HCT116 (cell line): Measurements from ENCODE around the gene POU2AF1. TPM values are rescaled to one million over a fixed set of nuclear protein-coding genes. Genes with fewer than 3 reads are reported as not detected.
"Not testable (repeated sequence)": the region's sequence is repeated elsewhere in the genome, so short reads cannot be mapped to it uniquely, and the experiment has no call there.

Experiments
- ATAC-seq: fragments of 200-7000 bp; cut with Tn5 transposase; 2 replicates; pipeline ENCODE4 v1.9.1; 2020; ENCODE audit warnings: mild to moderate bottlenecking, moderate library complexity
- BruUV-seq: library from RNA; stranded (reverse); fragments of 400-500 nt; replicated peaks from 2 replicates; lab custom pipeline; 2021; lab: Mats Ljungman, UMichigan
- CTCF ChIA-PET: fragments of 300-600 bp; sonication (Branson Sonifier 250); formaldehyde crosslinking; loops from one replicate; lab custom pipeline; 2021; ENCODE audit warnings: antibody characterized with exemption; lab: Charles Lee
- POLR2A ChIA-PET: fragments of 300-600, 350-600 bp; sonication (Branson Sonifier 250); formaldehyde crosslinking; loops from one replicate; lab custom pipeline; 2021; ENCODE audit warnings: antibody characterized with exemption; lab: Charles Lee
- RAD21 ChIA-PET, 2 experiments: fragments of 300-600 bp; sonication (Branson Sonifier 250); formaldehyde crosslinking; loops; one replicate each; lab custom pipeline; 2023; ENCODE audit warnings: low total read pairs in 2 of 2; ENCODE audit not compliant: uncharacterized antibody in 2 of 2, unreplicated experiment in 2 of 2, low non-redundant PET in 1 of 2; lab: Charles Lee
- DNase-seq: peaks from one replicate; pipeline ENCODE4 v3.0.0-alpha.2; 2010; ENCODE audit warnings: low read depth, low spot score
- H2AFZ ChIP-seq: fragments of 200-600 bp; shearing (Covaris generic), sonication (generic); 2 replicates; pipeline ENCODE4 v1.6.1; 2017; ENCODE audit warnings: low read depth, mixed run types, mixed read lengths, antibody characterized with exemption, low read length; ENCODE audit not compliant: poor library complexity, severe bottlenecking
- H3K27ac ChIP-seq: 2 replicates; pipeline ENCODE4 v1.5.1; 2012; ENCODE audit warnings: low read depth, low read length
- H3K27me3 ChIP-seq: fragments of 200-600 bp; sonication (generic); 2 replicates; pipeline ENCODE4 v1.6.1; 2016; ENCODE audit warnings: mixed run types, low read length, mixed read lengths; ENCODE audit not compliant: insufficient read depth
- H3K36me3 ChIP-seq, 2 experiments: fragments of 200-500 bp in 1 of 2; fragments of 200-600 bp in 1 of 2; sonication (Bioruptor generic) in 1 of 2; sonication (generic) in 1 of 2; 2 replicates each; pipeline versions ENCODE4 v1.5.1 to v1.6.1; 2014 to 2016; ENCODE audit warnings: low read length in 2 of 2, inconsistent platforms in 1 of 2, mixed read lengths in 1 of 2, mixed run types in 1 of 2; ENCODE audit not compliant: insufficient read depth in 2 of 2, control insufficient read depth in 1 of 2
- H3K4me1 ChIP-seq, 2 experiments: fragments of 200-600 bp in 1 of 2; sonication (generic) in 1 of 2; 2 replicates each; pipeline versions ENCODE4 v1.5.1 to v1.6.1; 2012 to 2017; ENCODE audit warnings: low read length in 2 of 2, inconsistent platforms in 1 of 2, mild to moderate bottlenecking in 1 of 2, mixed read lengths in 1 of 2, mixed run types in 1 of 2, moderate library complexity in 1 of 2; ENCODE audit not compliant: insufficient read depth in 2 of 2, control insufficient read depth in 1 of 2
- H3K4me2 ChIP-seq: fragments of 200-600 bp; sonication (generic); 2 replicates; pipeline ENCODE4 v1.6.1; 2017; ENCODE audit warnings: mixed run types, low read length, mixed read lengths
- H3K4me3 ChIP-seq, 2 experiments: fragments of 200-600 bp in 1 of 2; sonication (generic) in 1 of 2; replicated peaks in 1 of 2; 2 replicates each; pipeline ENCODE4 v1.5.1; 2011 to 2016; ENCODE audit warnings: low read length in 2 of 2, control low read depth in 1 of 2, low read depth in 1 of 2, mild to moderate bottlenecking in 1 of 2, mixed read lengths in 1 of 2, mixed run types in 1 of 2
- H3K79me2 ChIP-seq: fragments of 200-600 bp; sonication (generic); 2 replicates; pipeline ENCODE4 v1.6.1; 2017; ENCODE audit warnings: mild to moderate bottlenecking, mixed run types, low read length, moderate library complexity, mixed read lengths; ENCODE audit not compliant: insufficient read depth
- H3K9ac ChIP-seq: fragments of 200-600 bp; sonication (generic); 2 replicates; pipeline ENCODE4 v1.6.1; 2016; ENCODE audit warnings: low read length, mixed read lengths
- H3K9me2 ChIP-seq: fragments of 200-600 bp; sonication (generic), shearing (Covaris generic); 2 replicates; pipeline ENCODE4 v1.6.1; 2017; ENCODE audit warnings: mixed run types, mild to moderate bottlenecking, moderate library complexity; ENCODE audit not compliant: insufficient read depth
- H3K9me3 ChIP-seq, 2 experiments: fragments of 200-500 bp in 1 of 2; fragments of 200-600 bp in 1 of 2; sonication (Bioruptor generic) in 1 of 2; sonication (generic) in 1 of 2; 2 replicates each; pipeline ENCODE4 v1.6.1; 2014 to 2017; ENCODE audit warnings: low read length in 2 of 2, mixed read lengths in 2 of 2, inconsistent platforms in 1 of 2, low read depth in 1 of 2, mild to moderate bottlenecking in 1 of 2, mixed run types in 1 of 2, moderate library complexity in 1 of 2; ENCODE audit not compliant: control insufficient read depth in 1 of 2, insufficient read depth in 1 of 2
- H4K20me1 ChIP-seq: fragments of 200-600 bp; sonication (generic), shearing (Covaris generic); 2 replicates; pipeline ENCODE4 v1.6.1; 2017; ENCODE audit warnings: mixed run types, mild to moderate bottlenecking, moderate library complexity; ENCODE audit not compliant: insufficient read depth
- ATF3 ChIP-seq: IDR thresholded peaks from 2 replicates; pipeline ENCODE4 v1.6.1; 2012
- EGR1 ChIP-seq: IDR thresholded peaks from 2 replicates; pipeline ENCODE4 v1.6.1; 2012; ENCODE audit warnings: low read depth
- ELF1 ChIP-seq: IDR thresholded peaks from 2 replicates; pipeline ENCODE4 v1.6.1; 2012; ENCODE audit warnings: low read depth, borderline replicate concordance
- EZH2 ChIP-seq: fragments of 200-600 bp; sonication (generic); IDR thresholded peaks from 2 replicates; pipeline ENCODE4 v1.6.1; 2017; ENCODE audit warnings: antibody characterized with exemption, mixed run types
- FOSL1 ChIP-seq: IDR thresholded peaks from 2 replicates; pipeline ENCODE4 v1.6.1; 2012; ENCODE audit warnings: low read depth
- MAX ChIP-seq: IDR thresholded peaks from 2 replicates; pipeline ENCODE4 v1.6.1; 2012
- POLR2AphosphoS5 ChIP-seq: IDR thresholded peaks from 2 replicates; pipeline ENCODE4 v1.6.1; 2011; ENCODE audit warnings: mild to moderate bottlenecking, low read depth, low read length, moderate library complexity
- SP1 ChIP-seq: IDR thresholded peaks from 2 replicates; pipeline ENCODE4 v1.6.1; 2012; ENCODE audit warnings: low read depth
- SRF ChIP-seq: IDR thresholded peaks from 2 replicates; pipeline ENCODE4 v1.6.1; 2012; ENCODE audit warnings: low read depth
- TCF7L2 ChIP-seq: IDR thresholded peaks from 2 replicates; pipeline ENCODE4 v1.7.0; 2011; ENCODE audit warnings: borderline replicate concordance, inconsistent platforms; ENCODE audit not compliant: insufficient read depth, insufficient read length; ENCODE audit errors: extremely low read depth
- YY1 ChIP-seq: IDR thresholded peaks from 2 replicates; pipeline ENCODE4 v1.6.1; 2011; ENCODE audit warnings: low read length, low read depth, moderate library complexity, mild to moderate bottlenecking; ENCODE audit not compliant: insufficient replicate concordance; ENCODE audit errors: extremely low read depth
- ZBTB33 ChIP-seq: IDR thresholded peaks from 2 replicates; pipeline ENCODE4 v1.6.1; 2011; ENCODE audit warnings: mild to moderate bottlenecking, low read length, moderate library complexity; ENCODE audit not compliant: insufficient replicate concordance; ENCODE audit errors: extremely low read depth
- ZFX ChIP-seq: fragments of 450-650 bp; IDR thresholded peaks from 2 replicates; pipeline ENCODE4 v1.6.1; 2017
- ZNF274 ChIP-seq: fragments of 200-500 bp; sonication (Bioruptor generic); IDR thresholded peaks from 2 replicates; pipeline ENCODE4 v1.6.1; 2014; ENCODE audit warnings: mild to moderate bottlenecking, low read depth, low read length, inconsistent platforms
- intact Hi-C: fragments of 100-400 bp; cut with micrococcal nuclease; formaldehyde crosslinking; loops from 2 replicates; pipeline ENCODE4 v1.10.0; 2022
- total RNA-seq: library from RNA; stranded (reverse); gene quantifications from one replicate; pipeline ENCODE4 v1.2.1, GENCODE V29; 2021; ENCODE audit not compliant: unreplicated experiment
- TF ChIP-seq, protein P1 (sequence below), 3 experiments: fragments of 200-600 bp in 1 of 3; sonication (generic) in 1 of 3; IDR thresholded peaks in 2 of 3; conservative IDR thresholded peaks in 1 of 3; 2 replicates each; pipeline ENCODE4 v1.5.1; 2012 to 2017; ENCODE audit warnings: low read depth in 2 of 3, low read length in 2 of 3, antibody characterized with exemption in 1 of 3, borderline replicate concordance in 1 of 3, control low read depth in 1 of 3, mild to moderate bottlenecking in 1 of 3, mixed read lengths in 1 of 3, mixed run types in 1 of 3, moderate library complexity in 1 of 3; ENCODE audit not compliant: insufficient read depth in 1 of 3

POU2AF1 gene
- total RNA-seq, 1 experiment from 2014 or later: 0.17 TPM

DNA sequence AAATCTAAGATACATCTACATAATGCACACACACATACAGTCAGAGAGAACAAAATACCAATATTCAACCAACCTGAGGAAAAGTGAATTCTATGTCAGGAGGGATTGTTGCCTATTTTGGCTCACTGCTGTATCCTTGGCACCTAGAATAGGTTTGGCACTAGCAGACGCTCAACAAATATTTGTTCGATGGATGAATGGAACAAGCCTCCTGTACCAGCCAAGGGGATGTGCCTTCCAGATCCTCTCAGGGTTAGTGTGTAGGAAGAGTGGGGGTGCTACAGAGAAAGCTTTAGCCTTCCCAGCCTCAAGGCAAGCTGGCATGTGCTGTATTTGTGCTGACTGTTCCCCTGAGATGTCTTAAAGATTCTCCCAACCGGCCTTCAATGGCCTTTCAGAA, 23.3 kb upstream of the POU2AF1 start (continued):
- no peak for TF ChIP-seq MAX
- TF ChIP-seq ATF3: no peak
- TF ChIP-seq SRF: no peak
- no peak for TF ChIP-seq ZFX
- TF ChIP-seq POLR2AphosphoS5: no peak
- no peak for TF ChIP-seq TCF7L2
- TF ChIP-seq ZNF274: no peak
- TF ChIP-seq YY1: no peak

DNA sequence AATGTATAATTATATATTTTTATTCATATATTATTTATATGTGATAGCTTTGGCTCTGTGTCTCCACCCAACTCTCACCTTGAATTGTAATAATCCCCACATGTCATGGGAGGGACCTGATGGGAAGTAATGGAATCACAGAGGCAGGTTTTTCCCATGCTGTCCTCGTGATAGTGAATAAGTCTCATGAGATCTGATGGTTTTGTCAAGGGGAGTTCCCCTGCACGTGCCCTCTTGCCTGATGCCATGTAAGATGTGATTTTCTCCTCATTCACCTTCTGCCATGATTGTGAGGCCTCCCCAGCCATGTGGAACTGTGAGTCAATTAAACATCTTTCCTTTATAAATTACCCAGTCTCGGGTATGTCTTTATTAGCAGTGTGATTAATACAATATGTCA, 22.9 kb upstream of the POU2AF1 start:
- H3K4me1 ChIP-seq, DNase-seq, H3K27ac ChIP-seq, H3K27me3 ChIP-seq, H3K79me2 ChIP-seq, H2AFZ ChIP-seq, H3K4me3 ChIP-seq, POLR2A ChIA-PET, RAD21 ChIA-PET, H3K9me3 ChIP-seq, H3K9me2 ChIP-seq, H3K4me2 ChIP-seq, intact Hi-C loops, CTCF ChIA-PET, BruUV-seq, H4K20me1 ChIP-seq, H3K36me3 ChIP-seq, ATAC-seq, H3K9ac ChIP-seq: not testable (repeated sequence)

DNA sequence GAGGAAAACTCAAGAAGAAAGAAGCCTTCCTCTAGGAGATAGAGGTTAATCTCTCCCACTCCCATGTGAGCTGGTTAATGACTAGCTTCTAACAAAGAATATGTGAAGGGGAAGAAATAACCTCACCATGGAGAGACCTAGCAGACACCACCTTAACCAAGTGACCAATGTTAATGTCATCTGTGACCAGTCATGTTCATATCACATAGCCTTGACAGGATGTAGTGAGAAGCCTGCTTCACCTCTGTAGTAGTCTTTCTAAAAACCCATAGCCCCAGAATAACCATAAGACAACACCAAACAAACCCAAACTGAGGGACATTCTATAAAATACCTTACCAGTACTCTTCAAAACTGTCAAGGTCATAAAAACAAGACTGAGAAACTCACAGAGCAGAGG, 21.5 kb upstream of the POU2AF1 start:
- RAD21 ChIA-PET: no interaction called here
- BruUV-seq: no TSS peak
- Histone ChIP-seq H3K9me3 (no peaks in the 10 kb centered on the region), H2AFZ (no peak overlapping the region), H3K9ac (no peak overlapping the region), H3K4me2 (no peak overlapping the region), H3K36me3 (no peaks in the 10 kb centered on the region), H3K4me1 (no peaks in the 10 kb centered on the region), H3K27me3 (no peaks in the 10 kb centered on the region), H3K9me2 (no peaks in the 10 kb centered on the region; the same call in 1 of the 2 replicates), H4K20me1 (no peaks in the 10 kb centered on the region), H3K27ac (no peak overlapping the region), H3K4me3 (no peak overlapping the region), H3K79me2 (no peaks in the 10 kb centered on the region)
- POLR2A ChIA-PET: no interaction called here
- CTCF ChIA-PET: no interaction called here
- DNase-seq: no peak
- ATAC-seq: no peak
- intact Hi-C loops: no loop called here
- TF ChIP-seq ELF1 (no peak), MAX (no peak), TCF7L2 (no peak), FOSL1 (no peak), SP1 (no peak), EZH2 (no peak), EGR1 (no peak), ZNF274 (no peak), ZBTB33 (no peak)
- TF ChIP-seq, protein P1, sequence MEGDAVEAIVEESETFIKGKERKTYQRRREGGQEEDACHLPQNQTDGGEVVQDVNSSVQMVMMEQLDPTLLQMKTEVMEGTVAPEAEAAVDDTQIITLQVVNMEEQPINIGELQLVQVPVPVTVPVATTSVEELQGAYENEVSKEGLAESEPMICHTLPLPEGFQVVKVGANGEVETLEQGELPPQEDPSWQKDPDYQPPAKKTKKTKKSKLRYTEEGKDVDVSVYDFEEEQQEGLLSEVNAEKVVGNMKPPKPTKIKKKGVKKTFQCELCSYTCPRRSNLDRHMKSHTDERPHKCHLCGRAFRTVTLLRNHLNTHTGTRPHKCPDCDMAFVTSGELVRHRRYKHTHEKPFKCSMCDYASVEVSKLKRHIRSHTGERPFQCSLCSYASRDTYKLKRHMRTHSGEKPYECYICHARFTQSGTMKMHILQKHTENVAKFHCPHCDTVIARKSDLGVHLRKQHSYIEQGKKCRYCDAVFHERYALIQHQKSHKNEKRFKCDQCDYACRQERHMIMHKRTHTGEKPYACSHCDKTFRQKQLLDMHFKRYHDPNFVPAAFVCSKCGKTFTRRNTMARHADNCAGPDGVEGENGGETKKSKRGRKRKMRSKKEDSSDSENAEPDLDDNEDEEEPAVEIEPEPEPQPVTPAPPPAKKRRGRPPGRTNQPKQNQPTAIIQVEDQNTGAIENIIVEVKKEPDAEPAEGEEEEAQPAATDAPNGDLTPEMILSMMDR (IDR thresholded peaks at IDR 0.05 in 2 of 3, conservative IDR thresholded peaks at IDR 0.05 in 1 of 3; ENCODE audit: borderline replicate concordance in 1 of 3, insufficient read depth in 1 of 3, low read depth in 2 of 3, low read length in 2 of 3): no peak
